Measurements from ENCODE around the gene SVIL.

Gene SVIL

GRCh38 chr10:29412485-29412884, 222.3 kb downstream of the SVIL start:
- DNase-seq (ENCODE audit: low spot score): no peak

DNA sequence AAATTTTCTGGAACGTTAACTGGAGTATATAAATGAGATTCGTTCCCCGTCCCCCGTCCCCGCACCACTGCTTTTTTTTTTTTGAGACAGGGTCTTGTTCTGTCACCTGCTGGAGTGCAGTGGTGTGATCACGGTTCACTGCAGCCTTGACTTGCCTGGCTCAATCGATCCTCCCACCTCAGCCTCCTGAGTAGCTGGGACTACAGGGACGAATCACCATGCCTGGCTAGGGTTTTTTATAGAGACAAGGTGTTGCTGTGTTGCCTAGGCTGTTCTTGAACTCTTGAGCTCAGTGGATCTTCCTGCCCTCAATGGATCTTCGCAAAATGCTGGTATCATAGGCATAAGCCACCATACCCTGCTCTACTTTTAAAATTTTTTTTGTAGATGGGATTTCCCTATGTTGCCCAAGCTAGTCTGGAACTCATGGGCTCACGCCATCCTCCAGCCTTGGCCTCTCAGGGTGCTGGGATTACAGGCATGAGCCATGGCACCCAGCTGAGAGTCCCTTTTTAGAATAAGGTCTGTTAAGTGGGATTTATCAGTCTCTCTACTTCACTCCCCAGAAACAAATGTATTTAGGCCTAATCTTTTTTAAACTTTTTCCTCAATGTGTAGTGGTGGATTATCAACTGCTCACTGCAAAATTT, 223.0 kb downstream of the SVIL start:
- DNase-seq (ENCODE audit: low spot score): no peak

DNA sequence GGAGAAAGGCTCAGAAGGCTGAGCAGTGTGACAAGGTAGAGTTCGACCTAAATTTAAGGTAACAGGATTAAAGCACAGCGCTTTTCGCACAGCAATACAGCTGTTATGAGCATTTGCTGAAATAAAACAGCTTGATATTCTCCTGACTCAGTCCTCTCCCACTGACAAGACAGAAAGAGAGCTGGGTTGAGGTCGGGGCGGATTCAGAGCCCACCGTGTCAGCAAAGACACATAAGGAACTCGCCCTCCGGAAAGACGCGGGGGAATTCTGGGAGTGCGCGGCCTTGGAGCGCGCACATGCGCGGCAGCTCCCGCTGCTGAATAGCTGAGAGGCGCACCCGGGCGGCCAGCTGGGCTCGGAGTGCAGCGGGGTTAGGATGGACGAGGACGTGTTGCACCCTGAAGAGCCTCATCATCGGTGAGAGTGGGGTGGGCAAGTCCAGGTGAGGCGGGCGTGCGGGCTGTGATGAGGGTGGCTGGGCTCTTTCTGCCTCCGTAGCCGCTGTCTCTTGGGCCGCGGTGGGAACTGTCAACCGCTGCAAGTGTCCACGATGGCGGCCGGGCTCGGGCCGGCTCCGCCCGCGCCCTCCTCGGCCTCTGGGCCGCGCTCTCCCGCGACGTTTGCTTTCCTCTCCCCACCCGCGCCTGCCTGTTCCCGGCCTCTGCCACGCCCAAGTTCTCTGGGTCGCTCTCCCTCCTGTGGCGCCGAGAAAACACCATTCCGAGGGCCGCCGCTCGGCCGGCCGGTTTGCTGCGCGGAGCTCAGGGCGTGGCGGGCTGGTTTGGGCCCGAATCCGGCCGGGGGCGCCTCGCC, 225.3 kb downstream of the SVIL start:
- peak; percentile 82 for DNase-seq (ENCODE audit: low spot score)

DNA sequence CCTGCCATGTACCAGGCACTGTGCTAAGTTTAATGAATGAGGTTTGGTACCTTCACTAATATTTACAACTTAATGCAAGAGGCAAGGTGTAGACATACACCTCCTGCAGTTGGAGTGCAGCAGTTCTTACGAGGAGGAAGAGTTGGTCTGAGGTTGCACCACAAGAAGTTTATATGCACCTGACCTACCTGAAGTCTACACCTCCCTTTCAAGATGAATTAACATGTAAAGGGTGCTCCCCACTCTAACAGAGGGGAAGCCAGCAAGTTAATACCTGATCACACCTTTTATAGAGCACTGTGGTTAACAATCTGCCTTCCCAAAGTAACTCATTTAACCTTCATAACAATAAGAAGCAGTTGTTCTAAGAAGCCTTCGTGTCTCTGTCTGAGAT, 225.9 kb downstream of the SVIL start:
- no peak for DNase-seq (ENCODE audit: low spot score)

Measured in cerebellar cortex (tissue), 1 donor.